Activated CD4-positive, alpha-beta T cell treated with anti-CD3 and anti-CD28 coated beads, Interleukin-2, amount 50 U/mL, for 4 hours (primary cell): Measurements from ENCODE around the gene MMP28.

Experiments
- DNase-seq, 2 experiments: peaks; one replicate each; pipeline ENCODE4 v3.0.0-alpha.2; 2020

MMP28 gene

GRCh38 chr17:35716897-35717465 is 78.5 kb downstream of the MMP28 start:
- no peak for DNase-seq

- no peak for DNase-seq
Measured at GRCh38 chr17:35716173-35716572, 79.3 kb downstream of the MMP28 start.
